DLD1 (cell line): ENCODE measurements around the gene MAGEA12.
"Not testable (repeated sequence)": the region's sequence is repeated elsewhere in the genome, so short reads cannot be mapped to it uniquely, and the experiment has no call there.

Experiments used
- in situ Hi-C: cut with HindIII; loops from 2 replicates; pipeline ENCODE4 v1.10.0; 2017; ENCODE audit warnings: low sequenced_read_pairs

MAGEA12 gene

DNA sequence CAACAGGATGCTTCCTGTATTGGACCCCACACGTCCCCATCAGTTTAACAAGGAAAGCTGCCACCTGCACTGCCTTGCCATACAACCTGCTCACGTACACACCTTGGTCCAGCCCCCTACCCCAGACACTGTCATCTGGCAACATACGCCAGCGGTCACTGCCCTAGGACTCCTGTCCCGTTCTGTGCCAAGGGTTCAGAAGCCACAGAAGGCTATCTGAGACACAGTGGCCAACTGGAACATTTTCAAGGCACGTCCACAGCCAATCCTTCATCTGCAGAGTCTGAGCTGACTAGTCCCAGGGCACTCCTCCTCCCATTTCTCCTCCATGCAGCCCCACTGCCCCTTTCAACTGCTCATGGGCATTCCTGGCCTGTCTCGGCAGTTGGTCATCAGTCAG is 28.0 kb downstream of the MAGEA12 start:
- in situ Hi-C loops, result not testable (repeated sequence)

DNA sequence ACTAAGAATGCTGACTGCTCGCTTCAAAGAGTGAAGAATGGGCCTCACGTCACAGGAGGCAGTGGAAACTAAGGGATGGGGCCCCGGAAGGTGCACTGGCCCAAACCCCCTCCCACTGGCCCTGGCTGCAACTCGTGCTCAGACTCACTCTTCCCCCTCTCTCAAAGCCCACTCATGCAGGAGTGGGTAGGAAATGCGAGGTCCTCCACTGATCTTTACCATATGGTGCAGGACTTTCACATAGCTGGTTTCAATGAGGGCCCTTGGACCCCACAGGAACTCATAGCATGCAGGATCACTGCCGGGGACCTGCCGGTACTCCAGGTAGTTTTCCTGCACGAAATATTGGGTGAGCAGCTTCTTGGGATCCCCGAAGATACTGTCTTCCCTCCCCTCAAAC is 33.0 kb downstream of the MAGEA12 start:
- in situ Hi-C loops, result not testable (repeated sequence)

DNA sequence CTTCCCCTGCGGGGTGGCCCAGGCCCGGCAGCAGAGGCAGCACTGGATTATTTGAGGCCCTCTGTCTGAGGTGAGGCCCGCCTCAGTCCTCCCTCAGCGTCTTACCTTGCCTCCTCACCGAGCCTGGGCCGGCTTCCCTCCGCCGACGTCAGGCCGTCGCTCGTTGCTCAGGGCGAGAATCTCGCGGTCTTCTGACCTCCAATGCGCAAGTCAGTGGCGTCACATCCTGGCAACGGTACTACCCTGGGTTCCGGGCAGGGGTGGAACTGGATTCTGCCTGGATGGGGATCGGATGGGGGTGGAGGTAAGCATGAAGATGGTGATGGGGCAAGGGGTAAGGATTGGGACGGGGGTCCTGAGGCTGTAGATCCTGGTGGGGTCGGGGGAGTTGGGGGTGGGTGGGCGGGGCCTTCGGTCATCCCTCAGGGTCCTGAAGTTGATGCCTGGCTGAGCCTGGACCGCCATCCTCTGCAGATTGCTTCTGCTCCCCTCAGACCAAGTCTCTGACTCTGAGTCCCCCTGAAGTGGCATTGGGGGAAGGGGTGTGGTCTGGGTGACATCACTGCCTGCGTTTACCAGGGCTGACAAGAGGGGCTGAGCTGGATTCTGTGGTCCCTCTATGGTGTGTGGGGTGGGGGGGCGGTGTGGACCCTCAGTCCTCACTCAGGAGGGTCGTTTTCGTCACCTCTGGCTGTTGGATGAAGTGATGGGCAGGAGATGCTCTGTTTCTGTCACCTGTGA is 36.2 kb downstream of the MAGEA12 start, which contains the start of gene MAGEA6:
TSS of gene MAGEA6 (minus strand) at position 141 of the 741 bp plus-strand sequence. CDS start 2,039 bp downstream, outside the sequence.
- in situ Hi-C loops, result not testable (repeated sequence)

DNA sequence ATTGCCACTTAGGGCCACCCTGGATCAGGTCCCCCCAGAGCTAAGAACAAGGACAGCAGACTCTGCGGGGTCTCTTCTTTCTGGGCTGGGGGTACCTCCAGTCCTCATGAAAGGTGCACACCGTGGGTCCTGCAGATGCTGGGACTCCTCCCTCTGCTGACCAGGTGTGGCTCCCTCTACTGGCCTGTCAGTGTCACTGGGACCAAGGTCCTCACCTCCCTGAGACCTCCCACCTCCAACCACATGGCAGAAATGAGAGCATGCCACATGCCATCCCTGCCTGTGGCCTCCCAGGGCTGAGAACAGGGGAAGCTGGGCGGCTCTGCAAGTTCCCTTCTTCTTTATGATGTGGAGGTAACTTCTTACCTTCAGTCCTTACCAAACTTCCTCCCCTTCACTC is 53.5 kb downstream of the MAGEA12 start:
- in situ Hi-C loops, result not testable (repeated sequence)
